Mesenteric fat pad (tissue), 1 donor: ENCODE data around the gene CCKAR. TPM values are rescaled to one million over a fixed set of nuclear protein-coding genes. Genes with fewer than 3 reads are reported as not detected.

Source experiments
- total RNA-seq: library from RNA; stranded (reverse); fragmentation: NEBNext Ultra II Directional; extraction: Animal tissue kit (Norgen Biotek cat#: 25700); gene quantifications from one replicate; pipeline ENCODE4 v1.2.1, GENCODE V29; 2021
- donor health status: DM: yes; HTN: yes; CAD: no.

The CCKAR gene
- total RNA-seq, 1 donor from 2014 or later = not detected

Other genes with a start within 250 kb of the CCKAR start
- gene RBPJ, start 169.5 kb downstream of the CCKAR start, total RNA-seq = 112 TPM
- gene TBC1D19, start 93.6 kb upstream of the CCKAR start, total RNA-seq = 8.3 TPM